Measurements from ENCODE around the gene TMEM87A.
"Not testable (repeated sequence)": the region's sequence is repeated elsewhere in the genome, so short reads cannot be mapped to it uniquely, and the experiment has no call there.

Gene TMEM87A

GRCh38 chr15:42231088-42231487 is 42.1 kb downstream of the TMEM87A start:
- Histone ChIP-seq H3K9me3 (ENCODE audit: control insufficient read depth, insufficient read depth, low read length) (no peaks in the 10 kb centered on the region), H3K27me3 (ENCODE audit: control insufficient read depth, insufficient read depth, low read length) (no peaks in the 10 kb centered on the region), H3K4me3 (ENCODE audit: low read length) (no peak overlapping the region), H3K4me1 (ENCODE audit: control insufficient read depth, insufficient read depth, low read length) (no peaks in the 10 kb centered on the region), H3K27ac (ENCODE audit: low read length) (no peak overlapping the region), H3K36me3 (ENCODE audit: control insufficient read depth, insufficient read depth, low read length) (peaks cover 4% of the 10 kb centered on the region; the same call in 1 of the 2 replicates)
- WGBS (ENCODE audit: insufficient coverage, insufficient read length) = 100% methylated on average over 1 of the region's 1 CpG
- DNase-seq (ENCODE audit: low read depth, low spot score) = no peak

- not testable (repeated sequence) for H3K27ac ChIP-seq (ENCODE audit: low read length); H3K4me1 ChIP-seq (ENCODE audit: control insufficient read depth, insufficient read depth, low read length); H3K36me3 ChIP-seq (ENCODE audit: control insufficient read depth, insufficient read depth, low read length); H3K27me3 ChIP-seq (ENCODE audit: control insufficient read depth, insufficient read depth, low read length); H3K9me3 ChIP-seq (ENCODE audit: control insufficient read depth, insufficient read depth, low read length); H3K4me3 ChIP-seq (ENCODE audit: low read length); DNase-seq (ENCODE audit: low read depth, low spot score)
- WGBS (ENCODE audit: insufficient coverage, insufficient read length) = no CpG with 5 or more reads among the region's 5 CpGs
Observed at GRCh38 chr15:42228981-42229380, 44.3 kb downstream of the TMEM87A start.

- no peaks in the 10 kb centered on the region for H3K4me1 ChIP-seq (ENCODE audit: control insufficient read depth, insufficient read depth, low read length)
- H3K27ac ChIP-seq (ENCODE audit: low read length) = no peak overlapping the region
- H3K9me3 ChIP-seq (ENCODE audit: control insufficient read depth, insufficient read depth, low read length) = no peaks in the 10 kb centered on the region
- WGBS (ENCODE audit: insufficient coverage, insufficient read length) = no CpG with 5 or more reads among the region's 1 CpG
- no peaks in the 10 kb centered on the region for H3K27me3 ChIP-seq (ENCODE audit: control insufficient read depth, insufficient read depth, low read length)
- H3K4me3 ChIP-seq (ENCODE audit: low read length) = no peak overlapping the region
- no peak for DNase-seq (ENCODE audit: low read depth, low spot score)
- H3K36me3 ChIP-seq (ENCODE audit: control insufficient read depth, insufficient read depth, low read length) = peaks cover 8% of the 10 kb centered on the region; the same call in 1 of the 2 replicates
Observed at GRCh38 chr15:42228036-42228435, 45.2 kb downstream of the TMEM87A start.

GRCh38 chr15:42226648-42227047 is 46.6 kb downstream of the TMEM87A start:
- no peaks in the 10 kb centered on the region for H3K4me1 ChIP-seq (ENCODE audit: control insufficient read depth, insufficient read depth, low read length)
- H3K4me3 ChIP-seq (ENCODE audit: low read length) = no peak overlapping the region
- no CpG with 5 or more reads among the region's 5 CpGs for whole genome bisulfite sequencing (ENCODE audit: insufficient coverage, insufficient read length)
- no peaks in the 10 kb centered on the region for H3K27me3 ChIP-seq (ENCODE audit: control insufficient read depth, insufficient read depth, low read length)
- no peak for DNase-seq (ENCODE audit: low read depth, low spot score)
- no peaks in the 10 kb centered on the region for H3K9me3 ChIP-seq (ENCODE audit: control insufficient read depth, insufficient read depth, low read length)
- no peak overlapping the region for H3K27ac ChIP-seq (ENCODE audit: low read length)
- H3K36me3 ChIP-seq (ENCODE audit: control insufficient read depth, insufficient read depth, low read length) = peaks cover 8% of the 10 kb centered on the region; the same call in 1 of the 2 replicates

- Histone ChIP-seq H3K4me1 (ENCODE audit: control insufficient read depth, insufficient read depth, low read length) (no peaks in the 10 kb centered on the region), H3K27ac (ENCODE audit: low read length) (no peak overlapping the region), H3K9me3 (ENCODE audit: control insufficient read depth, insufficient read depth, low read length) (no peaks in the 10 kb centered on the region), H3K27me3 (ENCODE audit: control insufficient read depth, insufficient read depth, low read length) (no peaks in the 10 kb centered on the region), H3K4me3 (ENCODE audit: low read length) (no peak overlapping the region), H3K36me3 (ENCODE audit: control insufficient read depth, insufficient read depth, low read length) (no peaks in the 10 kb centered on the region; the same call in 1 of the 2 replicates)
- WGBS (ENCODE audit: insufficient coverage, insufficient read length) = no CpG with 5 or more reads among the region's 2 CpGs
- DNase-seq (ENCODE audit: low read depth, low spot score) = no peak
Observed at GRCh38 chr15:42220216-42220615, 53.0 kb downstream of the TMEM87A start.

- no CpG with 5 or more reads among the region's 2 CpGs for WGBS (ENCODE audit: insufficient coverage, insufficient read length)
Observed at GRCh38 chr15:42218953-42219592, 54.2 kb downstream of the TMEM87A start.

GRCh38 chr15:42217568-42217967 is 55.7 kb downstream of the TMEM87A start:
- no peaks in the 10 kb centered on the region for H3K27me3 ChIP-seq (ENCODE audit: control insufficient read depth, insufficient read depth, low read length)
- no peak for DNase-seq (ENCODE audit: low read depth, low spot score)
- no peaks in the 10 kb centered on the region; the same call in 1 of the 2 replicates for H3K36me3 ChIP-seq (ENCODE audit: control insufficient read depth, insufficient read depth, low read length)
- no peak overlapping the region for H3K27ac ChIP-seq (ENCODE audit: low read length)
- WGBS (ENCODE audit: insufficient coverage, insufficient read length) = no CpG with 5 or more reads among the region's 2 CpGs
- H3K4me1 ChIP-seq (ENCODE audit: control insufficient read depth, insufficient read depth, low read length) = no peaks in the 10 kb centered on the region
- H3K9me3 ChIP-seq (ENCODE audit: control insufficient read depth, insufficient read depth, low read length) = no peaks in the 10 kb centered on the region
- H3K4me3 ChIP-seq (ENCODE audit: low read length) = no peak overlapping the region

More at GRCh38 chr15:42218953-42219592, 54.2 kb downstream of the TMEM87A start:
- no peak overlapping the region for H3K4me3 ChIP-seq (ENCODE audit: low read length)
- H3K36me3 ChIP-seq (ENCODE audit: control insufficient read depth, insufficient read depth, low read length) = no peaks in the 10 kb centered on the region; the same call in 1 of the 2 replicates
- H3K27me3 ChIP-seq (ENCODE audit: control insufficient read depth, insufficient read depth, low read length) = no peaks in the 10 kb centered on the region
- no peak overlapping the region for H3K27ac ChIP-seq (ENCODE audit: low read length)
- no peaks in the 10 kb centered on the region for H3K9me3 ChIP-seq (ENCODE audit: control insufficient read depth, insufficient read depth, low read length)
- DNase-seq (ENCODE audit: low read depth, low spot score) = no peak
- no peaks in the 10 kb centered on the region for H3K4me1 ChIP-seq (ENCODE audit: control insufficient read depth, insufficient read depth, low read length)

- no CpG with 5 or more reads among the region's 4 CpGs for WGBS (ENCODE audit: insufficient coverage, insufficient read length)
Observed at GRCh38 chr15:42215913-42216829, 57.1 kb downstream of the TMEM87A start.

GRCh38 chr15:42214600-42214999 is 58.6 kb downstream of the TMEM87A start:
- no peaks in the 10 kb centered on the region for H3K4me1 ChIP-seq (ENCODE audit: control insufficient read depth, insufficient read depth, low read length)
- no CpG with 5 or more reads among the region's 1 CpG for WGBS (ENCODE audit: insufficient coverage, insufficient read length)
- no peak overlapping the region for H3K27ac ChIP-seq (ENCODE audit: low read length)
- H3K9me3 ChIP-seq (ENCODE audit: control insufficient read depth, insufficient read depth, low read length) = no peaks in the 10 kb centered on the region
- no peaks in the 10 kb centered on the region for H3K27me3 ChIP-seq (ENCODE audit: control insufficient read depth, insufficient read depth, low read length)
- no peak overlapping the region for H3K4me3 ChIP-seq (ENCODE audit: low read length)
- DNase-seq (ENCODE audit: low read depth, low spot score) = no peak
- H3K36me3 ChIP-seq (ENCODE audit: control insufficient read depth, insufficient read depth, low read length) = no peaks in the 10 kb centered on the region; the same call in 1 of the 2 replicates

More at GRCh38 chr15:42215913-42216829, 57.1 kb downstream of the TMEM87A start:
- Histone ChIP-seq H3K36me3 (ENCODE audit: control insufficient read depth, insufficient read depth, low read length) (no peaks in the 10 kb centered on the region; the same call in 1 of the 2 replicates), H3K4me3 (ENCODE audit: low read length) (no peak overlapping the region), H3K27me3 (ENCODE audit: control insufficient read depth, insufficient read depth, low read length) (no peaks in the 10 kb centered on the region), H3K4me1 (ENCODE audit: control insufficient read depth, insufficient read depth, low read length) (no peaks in the 10 kb centered on the region), H3K9me3 (ENCODE audit: control insufficient read depth, insufficient read depth, low read length) (no peaks in the 10 kb centered on the region), H3K27ac (ENCODE audit: low read length) (no peak overlapping the region)
- DNase-seq (ENCODE audit: low read depth, low spot score) = no peak

GRCh38 chr15:42213511-42213910 is 59.7 kb downstream of the TMEM87A start:
- no peak for DNase-seq (ENCODE audit: low read depth, low spot score)
- H3K27me3 ChIP-seq (ENCODE audit: control insufficient read depth, insufficient read depth, low read length) = no peaks in the 10 kb centered on the region
- H3K9me3 ChIP-seq (ENCODE audit: control insufficient read depth, insufficient read depth, low read length) = no peaks in the 10 kb centered on the region
- no peak overlapping the region for H3K4me3 ChIP-seq (ENCODE audit: low read length)
- H3K27ac ChIP-seq (ENCODE audit: low read length) = no peak overlapping the region
- no peaks in the 10 kb centered on the region; the same call in 1 of the 2 replicates for H3K36me3 ChIP-seq (ENCODE audit: control insufficient read depth, insufficient read depth, low read length)
- no peaks in the 10 kb centered on the region for H3K4me1 ChIP-seq (ENCODE audit: control insufficient read depth, insufficient read depth, low read length)
